NCI-H2029 (cell line): ENCODE measurements around the gene GABRR2.
"Not testable (repeated sequence)": the region's sequence is repeated elsewhere in the genome, so short reads cannot be mapped to it uniquely, and the experiment has no call there.

ENCODE experiments used
- DNase-seq: peaks from one replicate; lab custom pipeline; 2025; lab: John Stamatoyannopoulos, UW

The GABRR2 gene

DNA sequence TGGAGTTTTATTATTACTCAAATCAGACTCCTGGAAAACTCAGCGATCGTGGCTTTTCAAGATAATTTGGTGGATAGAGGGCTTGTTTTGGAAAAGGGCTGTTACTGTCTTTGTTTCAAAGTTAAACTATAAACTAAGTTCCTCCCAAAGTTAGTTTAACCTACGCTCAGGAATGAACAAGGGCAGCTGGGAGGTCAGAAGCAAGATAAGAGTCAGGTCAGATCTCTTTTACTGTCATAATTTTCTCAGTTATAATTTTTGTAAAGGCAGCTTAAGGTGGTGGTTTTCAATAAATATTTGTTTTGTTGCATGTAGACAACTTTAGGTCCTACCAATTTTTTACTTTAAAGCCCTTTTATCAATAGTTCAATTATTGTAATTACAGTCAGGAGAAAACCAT, 9.2 kb upstream of the GABRR2 start:
- DNase-seq = no peak

DNA sequence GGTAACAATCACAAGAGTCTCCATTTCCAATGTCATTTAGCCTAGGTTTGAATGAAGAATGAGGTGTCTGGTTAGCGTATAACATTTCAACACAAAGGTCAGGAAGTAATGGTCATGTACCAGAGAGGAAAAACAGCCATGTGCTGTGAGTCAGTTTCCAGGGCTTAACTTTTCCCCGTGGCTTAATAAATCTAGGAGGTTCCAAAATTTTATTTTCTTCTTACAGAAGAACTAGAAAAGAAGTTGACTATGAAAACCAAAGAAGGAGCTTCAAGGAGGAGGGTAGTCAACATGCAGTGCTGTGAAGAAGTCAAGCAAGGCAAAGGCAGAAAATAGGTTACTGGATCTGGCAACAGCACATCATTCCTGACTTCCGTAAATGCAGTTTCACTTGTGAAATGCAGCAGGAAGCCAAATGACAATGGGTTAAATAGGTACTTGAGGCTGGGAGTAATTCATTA, 8.4 kb upstream of the GABRR2 start:
- DNase-seq = no peak

DNA sequence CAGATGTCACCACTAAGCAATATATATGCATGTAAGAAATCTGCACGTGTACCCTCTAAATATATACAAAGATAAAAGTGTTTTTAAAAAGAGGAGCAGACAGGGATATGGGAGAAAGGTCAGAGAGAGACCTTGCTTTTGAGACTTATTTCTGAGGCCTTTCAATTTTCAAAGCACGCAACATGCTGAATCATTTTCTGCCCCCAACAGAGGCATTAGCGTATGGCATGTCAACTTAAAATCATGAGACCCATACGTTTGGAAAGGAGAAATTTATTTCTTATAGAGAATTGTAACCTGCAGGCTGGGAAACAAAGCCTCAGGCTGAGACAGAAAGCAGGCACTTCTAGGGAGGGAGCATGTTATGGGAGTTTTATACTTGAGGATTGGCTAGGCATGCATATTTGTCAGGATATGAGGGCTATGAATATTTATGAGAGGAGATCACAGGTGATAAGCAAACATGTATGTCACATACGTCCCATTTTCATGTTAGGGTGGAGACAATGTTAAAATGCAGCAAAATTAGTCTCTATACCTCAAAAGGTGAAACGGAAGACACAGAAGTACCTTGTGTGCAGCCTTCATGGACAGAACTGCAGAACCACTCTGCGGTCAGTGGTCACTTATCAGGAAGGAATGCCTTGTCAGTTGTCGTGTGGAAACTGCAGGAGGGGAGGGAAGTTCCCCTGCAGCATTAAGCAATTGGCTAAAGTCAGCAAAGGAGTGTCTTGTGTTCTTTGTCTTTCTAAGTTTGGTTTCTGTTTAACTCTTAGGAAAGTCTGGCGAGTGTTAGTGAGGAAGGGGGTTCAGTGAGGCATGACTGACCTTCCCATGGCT, 6.3 kb upstream of the GABRR2 start:
- DNase-seq = no peak

DNA sequence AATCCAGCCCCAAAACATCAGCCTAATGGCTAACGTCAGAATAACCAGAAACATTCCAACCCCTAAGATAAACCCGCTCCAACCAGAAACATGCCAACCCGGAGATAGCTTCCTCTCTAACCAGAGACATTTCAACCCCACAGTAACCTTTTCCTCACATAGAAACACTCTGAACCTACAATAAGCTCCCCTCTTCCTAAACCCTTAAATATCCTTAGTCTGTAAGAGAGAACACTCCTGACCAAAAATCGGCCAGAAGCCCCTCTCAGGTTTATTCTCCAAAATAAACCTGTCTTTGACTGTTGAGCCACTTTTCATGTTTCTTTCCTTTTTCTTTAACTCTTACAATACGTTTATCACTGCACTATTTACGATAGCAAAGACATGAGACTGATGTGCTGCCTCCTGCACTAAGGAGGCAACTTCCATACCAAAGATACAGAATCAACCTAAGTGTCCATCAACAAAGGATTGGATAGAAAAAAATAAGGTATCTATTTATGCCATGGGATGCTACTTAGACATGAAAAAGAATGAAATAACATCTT, 5.0 kb upstream of the GABRR2 start:
- DNase-seq = no peak

DNA sequence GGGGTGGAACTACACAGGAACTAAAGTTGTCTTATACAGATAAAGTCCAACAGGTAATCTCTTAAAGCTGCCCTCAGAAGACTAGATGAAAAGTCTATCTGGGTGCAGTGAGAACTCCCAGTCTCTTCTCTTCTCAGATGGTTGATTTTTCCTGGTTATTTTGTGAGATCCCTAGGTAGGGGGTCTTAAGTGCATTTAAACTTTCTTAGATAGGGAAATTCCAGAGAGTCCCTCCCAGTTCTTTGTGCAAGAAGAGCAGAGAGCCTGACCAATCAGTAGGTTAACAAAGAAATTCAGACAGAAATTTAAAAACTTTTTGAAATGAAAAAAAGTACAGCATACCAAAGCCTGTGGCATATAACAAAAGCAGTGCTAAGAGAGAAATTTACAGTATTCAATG, 2.0 kb upstream of the GABRR2 start:
- no peak for DNase-seq

DNA sequence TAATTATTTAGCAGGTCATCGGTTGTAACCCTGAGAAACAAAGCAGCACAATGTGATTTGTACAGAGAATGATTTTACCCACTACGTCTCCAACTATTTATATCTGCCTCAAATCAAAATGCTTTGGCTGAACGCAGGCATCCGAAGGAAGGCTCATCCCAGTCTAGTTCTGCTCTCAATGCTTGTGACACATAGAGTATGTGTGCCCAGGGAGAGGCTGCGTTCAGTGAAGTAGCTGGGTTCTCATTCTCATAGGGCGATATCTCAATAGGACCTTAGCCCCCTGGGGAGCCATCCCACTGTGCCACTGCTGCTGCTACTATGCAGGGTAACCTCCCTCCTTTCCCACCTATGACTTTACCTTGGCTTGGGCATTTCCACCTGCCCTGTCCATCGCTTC, 407 bp downstream of the GABRR2 start:
- no peak for DNase-seq

DNA sequence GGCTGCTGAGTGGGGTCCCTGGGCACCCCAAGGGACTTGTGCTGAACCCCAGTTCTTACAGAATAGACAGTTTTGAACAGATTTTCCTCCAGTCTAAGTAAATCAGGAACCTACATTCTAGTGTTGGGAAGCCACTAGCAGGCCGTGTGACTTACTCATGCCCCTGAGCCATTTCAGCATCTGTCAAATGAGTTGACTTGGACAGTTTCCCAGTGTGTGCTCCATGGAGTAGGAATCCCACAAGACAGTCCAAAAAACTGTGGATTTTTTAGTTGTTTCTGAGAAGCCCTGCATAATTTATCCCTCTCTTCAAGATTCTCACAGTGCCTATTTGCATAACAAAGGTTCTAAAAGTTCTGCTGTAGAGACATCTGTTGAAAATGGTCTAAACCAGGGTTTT, 2.1 kb downstream of the GABRR2 start:
- no peak for DNase-seq

DNA sequence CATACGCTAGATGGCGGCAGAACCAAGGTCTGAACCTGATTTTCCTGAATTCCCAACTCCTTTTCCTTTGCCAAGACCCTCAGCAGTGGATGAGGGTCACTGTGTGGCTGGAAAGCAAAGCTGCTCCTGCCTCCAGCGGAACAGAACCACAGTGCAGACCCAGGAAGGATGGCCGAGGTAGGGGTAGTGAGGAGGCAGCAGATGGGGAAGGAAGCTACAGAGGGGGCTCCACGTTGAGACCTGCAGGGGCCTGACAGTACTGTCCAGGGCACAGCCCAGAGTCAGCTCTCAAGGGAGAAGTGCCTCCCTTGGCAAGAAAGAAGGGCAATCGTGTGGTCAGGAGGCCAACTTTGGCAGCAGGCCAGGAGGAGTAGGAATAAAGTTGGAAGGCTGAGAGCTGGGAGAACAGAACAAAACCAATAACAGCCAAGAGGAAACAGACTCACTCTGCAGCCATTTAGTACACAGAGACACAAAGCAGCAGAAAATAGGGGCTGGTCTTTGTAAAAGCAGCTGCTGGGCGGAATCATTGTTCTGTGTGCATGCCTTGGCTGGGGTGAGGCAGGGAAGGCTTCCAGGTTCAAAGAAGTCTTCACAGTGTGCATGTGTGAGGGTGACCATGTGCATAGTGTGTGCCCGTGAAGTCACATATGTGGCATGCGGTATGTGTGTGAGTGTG, 3.1 kb downstream of the GABRR2 start:
- peak; percentile 59 for DNase-seq

DNA sequence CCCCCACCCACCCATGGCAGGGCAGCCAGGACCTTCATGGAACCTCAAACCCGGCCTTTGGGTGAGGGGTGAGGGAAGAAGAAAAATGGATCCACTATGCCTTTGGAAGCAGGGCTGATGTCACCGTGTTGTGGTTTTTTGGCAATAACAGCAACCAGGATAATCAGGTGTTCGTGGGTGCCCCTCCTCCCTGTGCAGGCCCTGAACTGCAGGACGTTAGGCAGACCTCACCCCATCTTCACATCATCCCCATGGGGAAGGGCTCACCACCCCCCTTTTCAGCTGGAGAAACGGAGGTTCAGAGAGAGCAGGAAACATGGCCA, 3.6 kb downstream of the GABRR2 start:
- no peak for DNase-seq

DNA sequence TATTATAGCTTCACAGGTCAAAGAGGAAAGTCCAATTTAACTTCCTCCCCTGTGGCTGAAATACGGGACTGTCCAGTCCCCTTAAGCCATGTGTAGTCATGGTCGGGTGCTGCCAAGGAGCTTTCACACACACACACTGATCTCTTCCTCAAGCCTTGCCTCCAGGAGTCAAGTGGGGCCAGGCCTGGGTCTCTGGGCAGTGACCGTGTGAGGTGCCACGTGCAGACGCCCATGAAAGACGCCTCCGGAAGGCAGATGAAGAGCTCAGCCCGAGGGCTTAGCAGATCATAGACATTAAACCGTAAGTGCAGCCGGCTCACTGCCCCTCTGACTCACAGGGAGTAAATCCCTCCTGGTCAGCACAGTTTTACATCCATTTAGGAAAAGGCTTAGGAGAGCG, 4.2 kb downstream of the GABRR2 start:
- no peak for DNase-seq

DNA sequence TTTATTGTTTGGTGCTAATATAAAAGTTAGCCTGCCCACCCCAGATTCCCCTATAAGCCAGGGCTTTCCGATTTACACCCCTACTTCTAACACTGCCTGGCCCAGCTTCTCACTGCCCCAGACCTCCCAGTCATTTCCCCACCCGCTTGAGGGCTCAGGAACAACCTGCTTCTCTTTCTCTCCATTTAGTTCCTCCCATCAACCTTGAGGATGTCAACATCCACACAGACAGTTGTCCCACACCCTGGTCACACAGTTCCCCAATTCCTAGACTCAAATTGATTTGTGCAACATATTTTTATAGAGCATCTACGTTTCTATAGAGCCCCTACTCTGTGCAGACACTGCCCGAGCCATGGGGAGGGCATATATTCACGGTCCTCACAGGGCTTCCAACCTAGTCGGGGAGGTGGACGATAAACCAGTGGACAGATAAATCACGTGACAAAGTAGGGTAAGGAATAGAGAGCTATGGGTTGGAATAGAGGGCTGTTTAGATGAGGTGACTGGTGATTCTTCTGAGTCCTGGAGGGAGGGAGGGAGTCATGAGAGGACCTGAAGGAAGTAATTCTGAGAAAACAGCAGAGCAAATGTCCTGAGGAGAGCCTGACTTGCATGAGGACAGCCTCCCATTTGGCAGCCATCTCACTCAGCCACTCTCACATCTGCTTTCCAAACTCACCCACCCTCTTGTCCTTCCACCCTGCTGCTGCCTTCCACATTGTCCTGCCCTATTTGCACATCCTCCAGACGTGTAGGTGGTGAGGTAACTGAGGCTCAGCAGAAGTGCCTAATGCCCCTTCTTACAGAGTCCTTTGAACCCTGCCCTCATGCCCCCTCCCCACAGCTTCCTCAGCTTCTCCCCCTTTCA, 6.3 kb downstream of the GABRR2 start:
- DNase-seq = no peak

DNA sequence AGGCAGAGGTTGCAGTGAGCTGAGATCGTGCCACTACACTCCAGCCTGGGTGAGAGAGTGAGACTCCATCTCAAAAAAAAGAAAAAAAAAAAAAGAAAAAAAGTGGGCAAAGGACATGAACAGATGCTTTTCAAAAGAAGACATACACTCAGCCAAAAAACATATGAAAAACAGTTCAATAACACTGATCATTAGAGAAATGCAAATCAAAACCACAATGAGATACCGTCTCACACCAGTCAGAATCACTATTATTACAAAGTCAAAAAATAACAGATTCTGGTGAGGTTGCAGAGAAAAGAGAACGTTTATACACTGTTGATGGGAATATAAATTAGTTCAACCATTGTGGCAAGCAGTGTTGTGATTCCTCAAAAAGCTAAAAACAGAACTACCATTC, 10.6 kb downstream of the GABRR2 start:
- DNase-seq = not testable (repeated sequence)

DNA sequence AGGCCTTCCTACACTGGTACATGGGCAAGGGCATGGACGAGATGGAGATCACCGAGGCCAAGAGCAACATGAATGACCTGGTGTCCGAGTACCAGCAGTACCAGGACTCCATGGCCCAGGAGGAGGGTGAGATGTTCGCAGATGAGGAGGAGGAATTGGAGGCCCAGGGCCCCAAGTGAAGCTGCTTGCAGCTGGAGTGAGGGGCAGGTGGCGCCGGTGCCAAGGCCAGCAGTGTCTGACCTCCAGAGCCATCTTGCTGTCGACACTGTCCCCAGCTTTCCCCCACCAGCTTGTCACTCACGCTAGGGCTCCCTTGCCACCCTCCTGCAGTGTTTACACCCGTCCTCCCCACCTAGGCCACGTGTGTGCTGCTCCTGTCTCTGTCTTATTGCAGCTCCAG, 12.2 kb downstream of the GABRR2 start:
- no peak for DNase-seq

DNA sequence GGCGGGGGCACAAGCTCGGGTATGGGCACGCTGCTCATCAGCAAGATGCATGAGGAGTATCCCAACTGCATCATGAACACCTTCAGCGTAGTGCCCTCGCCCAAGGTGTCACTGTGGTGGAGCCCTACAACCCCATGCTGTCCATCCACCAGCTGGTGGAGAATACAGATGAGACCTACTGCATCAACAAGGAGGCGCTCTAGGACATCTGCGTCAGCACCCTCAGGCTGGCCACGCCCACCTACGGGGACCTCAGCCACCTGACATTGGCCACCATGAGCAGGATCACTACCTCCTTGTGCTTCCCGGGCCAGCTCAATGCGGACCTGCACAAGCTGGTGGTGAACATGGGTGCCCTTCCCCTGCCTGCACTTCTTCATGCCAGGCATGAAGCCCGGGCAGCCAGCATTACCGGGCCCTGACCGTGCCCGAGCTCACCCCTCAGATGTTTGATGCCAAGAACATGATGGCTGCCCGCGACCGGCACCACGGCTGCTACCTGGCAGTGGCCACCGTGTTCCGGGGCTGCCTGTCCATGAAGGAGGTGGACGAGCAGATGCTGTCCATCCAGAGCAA, 12.8 kb downstream of the GABRR2 start:
- no peak for DNase-seq

DNA sequence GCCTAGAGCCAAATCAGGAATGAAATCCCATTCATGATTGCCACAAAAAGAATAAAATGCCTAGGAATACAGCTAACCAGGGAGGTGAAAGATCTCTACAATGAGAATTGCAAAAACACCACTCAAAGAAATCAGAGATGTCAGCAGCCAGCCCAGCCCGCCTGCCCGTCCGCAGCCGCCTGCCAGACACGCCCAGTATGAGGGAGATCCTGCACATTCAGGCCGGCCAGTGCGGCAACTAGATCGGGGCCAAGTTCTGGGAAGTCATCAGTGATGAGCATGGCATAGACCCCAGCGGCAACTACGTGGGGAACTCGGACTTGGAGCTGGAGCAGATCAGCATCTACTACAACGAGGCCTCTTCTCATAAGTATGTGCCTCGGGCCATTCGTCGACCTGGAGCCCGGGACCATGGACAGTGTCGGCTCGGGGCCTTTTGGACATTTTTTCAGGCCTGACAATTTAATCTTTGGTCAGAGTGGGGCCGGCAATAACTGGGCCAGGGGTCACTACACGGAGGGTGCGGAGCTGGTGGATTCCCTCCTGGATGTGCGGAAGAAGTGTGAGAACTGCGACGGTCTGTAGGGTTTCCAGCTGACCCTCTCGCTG, 13.4 kb downstream of the GABRR2 start:
- DNase-seq = no peak

DNA sequence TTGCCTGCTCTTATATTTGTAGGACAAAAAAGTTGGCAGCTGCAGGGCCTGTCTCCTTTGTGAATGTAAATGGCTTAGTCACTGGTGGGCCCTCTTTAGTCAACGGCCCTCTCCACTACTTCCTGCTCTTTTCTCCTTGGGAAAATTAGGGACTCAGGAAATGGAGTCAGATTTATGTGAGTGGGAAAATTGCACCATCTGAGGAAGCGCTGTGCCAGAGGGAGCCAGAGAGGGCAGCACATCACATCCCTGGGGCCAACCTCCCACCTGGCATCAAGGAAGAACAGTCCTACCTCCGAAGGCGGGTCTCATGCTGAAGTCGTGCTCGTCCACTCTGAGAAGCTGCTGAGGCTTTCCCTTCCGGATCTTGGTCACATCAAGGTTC, 15.6 kb downstream of the GABRR2 start:
- DNase-seq = no peak

DNA sequence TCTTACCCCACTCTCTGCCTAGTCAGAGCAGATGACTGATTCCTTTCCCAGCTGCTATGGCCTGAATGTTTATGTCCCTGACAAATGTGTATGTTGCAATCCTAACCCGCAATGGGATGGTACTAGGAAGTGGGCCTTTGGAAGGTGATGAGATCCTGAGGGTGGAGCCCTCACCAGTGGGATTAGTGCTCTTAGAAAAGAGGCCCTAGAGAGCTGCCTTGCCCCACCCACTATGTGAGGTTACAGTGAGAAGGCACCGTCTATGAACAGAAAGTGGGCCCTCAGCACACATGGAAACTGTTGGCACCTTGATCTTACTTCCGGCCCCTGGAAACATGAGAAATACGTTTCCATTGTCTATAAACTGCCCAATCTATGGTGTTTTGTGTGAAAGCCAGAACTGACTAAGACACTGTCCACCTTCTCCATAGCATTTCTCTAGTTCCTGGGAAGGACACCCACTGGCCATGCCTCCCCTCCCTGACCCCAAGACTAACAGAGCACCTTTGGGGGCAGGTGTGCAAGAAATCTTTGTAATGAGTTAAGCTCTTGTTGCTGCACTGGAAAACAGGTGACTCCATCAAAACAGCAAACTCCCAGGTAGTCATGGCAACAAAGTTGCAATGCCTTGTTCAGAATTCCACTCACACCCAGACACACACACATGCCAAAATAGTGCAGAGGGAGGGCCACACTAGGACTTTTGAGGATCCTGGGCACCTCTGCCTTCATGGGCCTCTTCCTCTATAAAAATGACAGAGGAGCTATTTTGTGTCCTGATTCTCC, 16.2 kb downstream of the GABRR2 start:
- no peak for DNase-seq

DNA sequence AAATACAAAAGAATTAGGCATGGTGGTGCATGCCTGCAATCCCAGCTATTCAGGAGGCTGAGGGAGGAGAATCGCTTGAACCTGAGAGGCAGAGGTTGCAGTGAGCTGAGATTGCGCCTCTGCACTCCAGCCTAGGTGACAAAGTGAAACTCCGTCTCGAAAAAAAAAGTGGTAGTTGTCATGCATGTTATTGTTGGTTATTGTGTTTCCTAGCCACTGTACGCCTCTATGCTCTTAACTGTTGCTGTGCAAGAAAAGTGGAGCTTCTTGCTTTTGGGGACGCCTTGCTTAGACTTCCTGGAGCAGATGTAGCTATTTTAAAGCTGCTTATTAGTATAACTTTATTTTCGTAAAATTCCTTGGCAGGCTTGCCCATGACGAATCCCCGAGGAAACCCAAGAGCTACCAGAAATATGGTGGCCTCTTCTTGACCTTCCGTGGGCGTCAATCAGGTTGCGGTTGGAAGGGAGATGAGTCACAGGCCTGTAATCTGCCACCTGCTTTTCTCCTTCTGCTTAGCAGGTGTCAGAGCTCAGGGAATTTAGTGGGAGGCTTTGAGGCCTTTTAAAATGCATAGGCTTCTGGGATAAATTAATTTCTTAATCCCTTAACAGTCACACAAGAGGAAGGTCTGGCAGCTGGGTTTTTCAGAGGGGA, 17.3 kb downstream of the GABRR2 start:
- DNase-seq = no peak

DNA sequence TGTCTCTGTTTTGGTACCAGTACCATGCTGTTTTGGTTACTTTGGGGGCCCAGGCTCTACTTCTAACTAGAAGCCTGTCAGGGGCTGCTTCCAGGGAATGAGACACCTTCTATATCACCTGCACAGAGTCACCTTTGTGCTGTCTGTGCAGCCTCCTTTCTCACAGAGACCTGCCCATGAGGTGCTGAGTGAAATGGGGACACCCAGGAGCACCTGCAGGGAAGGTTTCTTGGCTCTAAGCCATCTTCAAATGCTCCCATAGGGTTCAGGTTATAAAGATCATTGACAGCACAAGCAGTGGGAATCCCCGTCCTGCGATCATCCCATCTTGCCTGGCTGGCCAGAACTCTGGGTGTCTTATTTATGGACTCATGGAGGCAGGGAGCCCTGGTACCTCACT, 19.1 kb downstream of the GABRR2 start:
- DNase-seq = no peak

DNA sequence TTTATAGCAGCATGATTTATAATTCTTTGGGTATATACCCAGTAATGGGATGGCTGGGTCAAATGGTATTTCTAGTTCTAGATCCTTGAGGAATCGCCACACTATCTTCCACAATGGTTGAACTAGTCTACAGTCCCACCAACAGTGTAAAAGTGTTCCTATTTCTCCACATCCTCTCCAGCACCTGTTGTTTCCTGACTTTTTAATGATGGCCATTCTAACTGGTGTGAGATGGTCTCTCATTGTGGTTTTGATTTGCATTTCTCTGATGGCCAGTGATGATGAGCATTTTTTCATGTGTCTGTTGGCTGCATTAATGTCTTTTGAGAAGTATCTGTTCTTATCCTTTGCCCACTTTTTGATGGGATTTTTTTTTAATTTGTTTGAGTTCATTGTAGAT, 20.0 kb downstream of the GABRR2 start:
- DNase-seq = not testable (repeated sequence)
